GM19043 (cell line): Measurements from ENCODE around the gene RASGEF1C.

Source experiments
- ATAC-seq: cut with Tn5 transposase; IDR thresholded peaks from one replicate; pipeline ENCODE4 v1.9.1; 2021; ENCODE audit warnings: low read depth; ENCODE audit not compliant: unreplicated experiment

RASGEF1C gene

GRCh38 chr5:180138214-180138975 lies 70.6 kb downstream of the RASGEF1C start:
- ATAC-seq, result no peak

DNA sequence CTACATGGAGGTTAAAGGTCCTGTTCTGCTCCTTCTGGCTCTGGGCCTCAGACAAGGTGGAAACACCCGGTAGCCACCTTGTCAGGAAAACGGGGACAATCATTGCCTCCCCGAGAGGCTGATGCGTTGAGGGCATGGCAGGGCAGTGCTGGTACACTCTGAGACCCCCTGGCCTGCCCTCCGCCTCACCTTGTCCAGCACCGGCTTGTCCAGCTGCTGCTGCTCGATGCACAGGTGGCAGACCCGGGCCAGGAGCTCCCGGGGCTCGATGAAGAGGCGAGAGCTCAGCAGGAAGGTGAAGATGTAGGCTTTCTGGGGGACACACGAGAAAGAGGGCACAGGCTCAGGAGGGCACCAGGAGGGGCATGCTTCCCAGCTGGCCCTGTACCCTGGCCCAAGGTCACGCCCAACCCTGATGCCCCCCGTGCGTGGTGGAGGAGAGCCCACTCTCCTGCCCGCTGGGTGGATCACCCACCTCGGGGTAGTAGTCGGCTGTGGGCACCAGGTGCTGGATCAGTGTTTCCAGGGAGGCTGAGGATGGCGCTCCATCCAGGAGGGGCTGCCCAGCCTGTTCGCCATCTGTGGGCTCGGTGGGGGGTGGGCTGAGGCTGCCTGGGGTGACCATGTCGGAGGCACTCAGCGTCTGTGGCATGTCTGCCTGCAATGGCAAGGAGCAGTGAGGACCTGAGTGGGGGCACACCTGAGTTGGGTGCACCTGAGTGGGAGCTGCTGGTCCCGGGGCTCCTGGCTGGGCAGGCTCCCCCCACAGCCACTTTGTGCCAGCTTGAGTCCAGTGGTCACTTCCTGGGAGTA lies 71.4 kb downstream of the RASGEF1C start:
- ATAC-seq, result no peak

GRCh38 chr5:180136630-180137381 lies 72.2 kb downstream of the RASGEF1C start:
- no peak for ATAC-seq

- ATAC-seq, result no peak
Measured at GRCh38 chr5:180135967-180136629, 72.9 kb downstream of the RASGEF1C start.

GRCh38 chr5:180135128-180135955 lies 73.7 kb downstream of the RASGEF1C start:
- no peak for ATAC-seq

GRCh38 chr5:180133971-180134508 lies 75.0 kb downstream of the RASGEF1C start:
- no peak for ATAC-seq

- ATAC-seq, result no peak
Measured at GRCh38 chr5:180133551-180133950, 75.5 kb downstream of the RASGEF1C start.

- ATAC-seq, result no peak
Measured at GRCh38 chr5:180133060-180133459, 76.0 kb downstream of the RASGEF1C start.

GRCh38 chr5:180130876-180131740 lies 77.9 kb downstream of the RASGEF1C start:
- ATAC-seq, result no peak

- no peak for ATAC-seq
Measured at GRCh38 chr5:180130291-180130869, 78.6 kb downstream of the RASGEF1C start.

- ATAC-seq, result no peak
Measured at GRCh38 chr5:180129291-180130190, 79.5 kb downstream of the RASGEF1C start.

DNA sequence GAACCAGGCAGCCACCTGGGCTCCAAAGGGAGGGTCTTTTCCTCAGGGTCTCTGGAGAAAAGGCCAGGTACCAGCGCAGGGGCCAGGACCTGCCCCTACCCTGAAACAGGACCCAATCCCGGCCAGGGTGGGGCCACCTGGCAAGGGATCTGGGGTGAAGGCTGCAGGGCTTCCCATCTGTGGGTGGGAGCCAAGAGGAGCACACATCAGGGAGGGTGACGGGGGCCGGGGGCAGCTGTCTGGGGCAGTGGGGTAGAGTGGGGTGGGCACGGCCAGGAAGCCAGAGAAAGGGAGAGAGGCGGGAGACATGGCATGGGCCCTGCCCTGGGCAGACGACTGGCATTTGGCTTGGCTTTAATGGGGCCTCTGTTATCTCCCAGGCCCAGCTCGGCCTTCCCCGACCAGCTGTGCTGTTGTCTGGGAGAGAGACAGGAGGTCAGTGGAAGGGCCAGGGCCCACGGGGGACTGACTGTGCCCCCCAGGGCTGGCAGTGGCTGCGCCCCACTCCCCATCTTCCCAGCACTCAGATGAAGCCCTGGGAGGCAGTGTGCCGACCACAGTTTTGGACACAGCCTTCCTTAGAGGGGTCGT lies 80.2 kb downstream of the RASGEF1C start:
- ATAC-seq, result no peak

GRCh38 chr5:180127682-180128670 lies 81.0 kb downstream of the RASGEF1C start:
- no peak for ATAC-seq

DNA sequence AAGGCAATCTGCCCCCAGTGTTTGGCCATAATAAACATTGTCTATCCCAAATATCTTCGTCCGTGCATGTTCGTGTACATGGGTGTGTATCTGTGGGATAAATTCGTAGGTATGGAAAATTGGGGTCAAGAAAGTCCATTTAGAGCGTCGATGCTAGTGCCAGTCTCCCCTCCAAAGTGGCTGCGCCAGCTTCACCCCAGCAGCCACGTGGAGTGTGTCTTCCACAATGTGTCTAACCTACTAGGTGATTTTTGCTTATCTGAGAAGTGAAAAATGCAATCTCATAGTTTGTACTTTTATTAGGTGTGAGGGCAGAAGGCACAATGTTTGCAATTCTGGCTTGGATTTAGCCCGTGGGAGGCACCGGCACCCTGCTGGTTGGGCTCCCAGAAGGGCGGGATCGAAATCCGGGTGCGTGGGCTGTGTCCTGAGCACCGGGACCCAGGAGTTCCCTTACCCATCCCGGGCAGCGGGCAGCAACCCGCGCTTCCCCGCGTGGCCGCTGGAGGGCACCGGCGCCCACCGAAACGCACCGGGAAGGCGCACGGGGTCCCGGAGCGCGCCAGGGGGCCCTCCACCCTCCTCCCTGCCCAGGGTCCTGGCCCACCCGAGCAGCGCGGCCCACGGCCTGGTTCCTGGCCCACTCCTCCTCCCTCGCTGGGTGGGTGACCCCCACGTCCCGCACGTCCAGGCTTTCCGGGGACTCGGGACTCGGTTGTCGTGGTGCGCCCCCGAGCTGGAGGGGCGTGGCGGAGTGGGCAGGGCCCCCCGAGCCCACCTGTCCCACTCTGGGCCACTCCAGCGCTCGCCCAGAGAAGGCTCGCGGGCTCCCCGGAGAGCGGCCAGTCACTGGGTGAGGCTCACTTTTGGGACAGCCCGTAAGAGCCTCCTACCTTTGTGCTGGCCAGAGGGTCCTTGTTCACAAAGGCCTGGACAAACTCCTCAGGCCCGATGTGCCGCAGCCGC lies 82.0 kb downstream of the RASGEF1C start:
- no peak for ATAC-seq
